CD14-positive monocyte (primary cell): ENCODE data around the gene CATSPERZ. TPM values are rescaled to one million over a fixed set of nuclear protein-coding genes. Genes with fewer than 3 reads are reported as not detected.

Source experiments
- DNase-seq, 3 donors: peaks; one replicate each; pipeline ENCODE4 v3.0.0-alpha.2; 2011 to 2022
- H2AFZ ChIP-seq: 2 replicates; pipeline ENCODE4 v1.6.0; 2012; ENCODE audit warnings: mild to moderate bottlenecking, low read depth, low read length, inconsistent platforms; ENCODE audit not compliant: insufficient read depth, poor library complexity, severe bottlenecking
- H3K27ac ChIP-seq, 2 donors: 1 replicate in 1 of 2; 2 replicates in 1 of 2; pipeline ENCODE4 v1.5.1; 2012 to 2013; ENCODE audit warnings: low read length in 2 of 2, control low read depth in 1 of 2, inconsistent platforms in 1 of 2, low read depth in 1 of 2, mild to moderate bottlenecking in 1 of 2
- H3K27me3 ChIP-seq, 2 donors: one replicate each; pipeline versions ENCODE4 v1.6.0 to v1.6.1; 2011 to 2013; ENCODE audit warnings: low read length in 2 of 2; ENCODE audit not compliant: control insufficient read depth in 2 of 2, insufficient read depth in 2 of 2
- H3K36me3 ChIP-seq, 2 donors: replicated peaks in 1 of 2; 1 replicate in 1 of 2; 2 replicates in 1 of 2; pipeline versions ENCODE4 v1.5.1 to v1.6.1; 2012 to 2013; ENCODE audit warnings: low read length in 2 of 2, control low read depth in 1 of 2, inconsistent platforms in 1 of 2, mild to moderate bottlenecking in 1 of 2; ENCODE audit not compliant: insufficient read depth in 2 of 2, control insufficient read depth in 1 of 2
- H3K4me1 ChIP-seq, 2 donors: 1 replicate in 1 of 2; 2 replicates in 1 of 2; pipeline versions ENCODE4 v1.5.1 to v1.6.1; 2012 to 2013; ENCODE audit warnings: low read length in 2 of 2, control low read depth in 1 of 2, inconsistent platforms in 1 of 2, mild to moderate bottlenecking in 1 of 2, moderate library complexity in 1 of 2; ENCODE audit not compliant: insufficient read depth in 2 of 2, control insufficient read depth in 1 of 2
- H3K4me2 ChIP-seq: replicated peaks from 2 replicates; pipeline ENCODE3; 2012; ENCODE audit warnings: low read length, moderate library complexity, mild to moderate bottlenecking; ENCODE audit not compliant: poor library complexity, severe bottlenecking; ENCODE audit errors: extremely low read depth
- H3K4me3 ChIP-seq, 3 experiments: fragments of 200-600 bp in 1 of 3; sonication (generic) in 1 of 3; replicated peaks in 1 of 3; 1 replicate in 2 of 3; 2 replicates in 1 of 3; pipeline ENCODE4 v1.5.1; 2011 to 2013; ENCODE audit warnings: low read length in 3 of 3, mild to moderate bottlenecking in 3 of 3, control low read depth in 2 of 3, low read depth in 2 of 3, inconsistent platforms in 1 of 3, moderate library complexity in 1 of 3
- H3K79me2 ChIP-seq: 2 replicates; pipeline ENCODE4 v1.6.0; 2012; ENCODE audit warnings: mild to moderate bottlenecking, control low read depth, inconsistent platforms, low read length, moderate library complexity; ENCODE audit not compliant: insufficient read depth
- H3K9ac ChIP-seq: 2 replicates; pipeline ENCODE4 v1.6.0; 2017; ENCODE audit warnings: low read length, mild to moderate bottlenecking; ENCODE audit not compliant: insufficient read depth, poor library complexity, severe bottlenecking
- H3K9me3 ChIP-seq, 2 donors: replicated peaks in 1 of 2; 1 replicate in 1 of 2; 2 replicates in 1 of 2; pipeline versions ENCODE4 v1.5.1 to v1.6.1; 2012 to 2013; ENCODE audit warnings: low read length in 2 of 2, control low read depth in 1 of 2; ENCODE audit not compliant: control insufficient read depth in 1 of 2, insufficient read depth in 1 of 2
- H4K20me1 ChIP-seq: 2 replicates; pipeline ENCODE4 v1.6.0; 2012; ENCODE audit warnings: mild to moderate bottlenecking, low read length, control low read depth, moderate library complexity; ENCODE audit not compliant: insufficient read depth
- H3K27ac Mint-ChIP-seq, 7 donors: one replicate each; pipeline ENCODE4 v1.8.0; 2020; ENCODE audit warnings: mild to moderate bottlenecking in 7 of 7, mixed read lengths in 7 of 7, moderate library complexity in 6 of 7, inconsistent platforms in 2 of 7
- H3K27me3 Mint-ChIP-seq, 3 donors: one replicate each; pipeline ENCODE4 v1.8.0; 2021 to 2022; ENCODE audit warnings: low read depth in 3 of 3, mild to moderate bottlenecking in 3 of 3, mixed read lengths in 3 of 3, moderate library complexity in 3 of 3, inconsistent platforms in 1 of 3
- H3K36me3 Mint-ChIP-seq, 2 donors: one replicate each; pipeline ENCODE4 v1.8.0; 2020; ENCODE audit warnings: mixed read lengths in 2 of 2, inconsistent platforms in 1 of 2, mild to moderate bottlenecking in 1 of 2
- H3K4me1 Mint-ChIP-seq: one replicate; pipeline ENCODE4 v1.8.0; 2020; ENCODE audit warnings: mild to moderate bottlenecking, mixed read lengths
- H3K4me3 Mint-ChIP-seq, 2 donors: one replicate each; pipeline ENCODE4 v1.8.0; 2020; ENCODE audit warnings: mild to moderate bottlenecking in 2 of 2, mixed read lengths in 2 of 2, moderate library complexity in 1 of 2
- H3K9me3 Mint-ChIP-seq, 7 donors: one replicate each; pipeline ENCODE4 v1.8.0; 2020 to 2022; ENCODE audit warnings: mixed read lengths in 7 of 7, mild to moderate bottlenecking in 6 of 7, moderate library complexity in 6 of 7, inconsistent platforms in 2 of 7
- WGBS: methylation state at CpG from one replicate; pipeline ENCODE4 v1.1.5; 2013; ENCODE audit warnings: missing lambda C conversion rate; ENCODE audit not compliant: insufficient coverage; 5-methylcytosine and 5-hydroxymethylcytosine counted together
- intact Hi-C, 2 donors: fragments of 100-400 bp; cut with micrococcal nuclease; formaldehyde crosslinking; loops; one replicate each; pipeline versions ENCODE4 v1.15.0 to v1.15.1; 2023
- polyA plus RNA-seq, 3 donors: library from polyadenylated mRNA; depleted of rRNA in 1 of 3; unstranded in 2 of 3; stranded (reverse) in 1 of 3; fragments of 300-500 nt in 2 of 3; fragments of >200 nt in 1 of 3; fragmentation: Illumina TruSeq in 2 of 3; gene quantifications; 1 replicate in 2 of 3; 2 replicates in 1 of 3; pipeline ENCODE4 v1.2.3, GENCODE V29; 2012 to 2021
- TF ChIP-seq, protein P1 (sequence below): fragments of 200-600 bp; IDR thresholded peaks from one replicate; pipeline ENCODE4 v1.8.0; 2022; ENCODE audit warnings: antibody characterized with exemption, mild to moderate bottlenecking

CATSPERZ gene
- polyA plus RNA-seq, 3 donors: not detected

- H3K9me3 Mint-ChIP-seq: peaks cover 0 to 8% (median 3%) of the 10 kb centered on the region in 7 donors
- H3K27ac ChIP-seq: no peak overlapping the region
- peaks cover 25% of the 10 kb centered on the region for H3K4me1 Mint-ChIP-seq
- H3K27me3 ChIP-seq: peaks cover 15 to 23% of the 10 kb centered on the region in 2 donors
- no peak overlapping the region for H3K27ac Mint-ChIP-seq
- no peak overlapping the region for H3K4me3 Mint-ChIP-seq
- TF ChIP-seq, protein P1, sequence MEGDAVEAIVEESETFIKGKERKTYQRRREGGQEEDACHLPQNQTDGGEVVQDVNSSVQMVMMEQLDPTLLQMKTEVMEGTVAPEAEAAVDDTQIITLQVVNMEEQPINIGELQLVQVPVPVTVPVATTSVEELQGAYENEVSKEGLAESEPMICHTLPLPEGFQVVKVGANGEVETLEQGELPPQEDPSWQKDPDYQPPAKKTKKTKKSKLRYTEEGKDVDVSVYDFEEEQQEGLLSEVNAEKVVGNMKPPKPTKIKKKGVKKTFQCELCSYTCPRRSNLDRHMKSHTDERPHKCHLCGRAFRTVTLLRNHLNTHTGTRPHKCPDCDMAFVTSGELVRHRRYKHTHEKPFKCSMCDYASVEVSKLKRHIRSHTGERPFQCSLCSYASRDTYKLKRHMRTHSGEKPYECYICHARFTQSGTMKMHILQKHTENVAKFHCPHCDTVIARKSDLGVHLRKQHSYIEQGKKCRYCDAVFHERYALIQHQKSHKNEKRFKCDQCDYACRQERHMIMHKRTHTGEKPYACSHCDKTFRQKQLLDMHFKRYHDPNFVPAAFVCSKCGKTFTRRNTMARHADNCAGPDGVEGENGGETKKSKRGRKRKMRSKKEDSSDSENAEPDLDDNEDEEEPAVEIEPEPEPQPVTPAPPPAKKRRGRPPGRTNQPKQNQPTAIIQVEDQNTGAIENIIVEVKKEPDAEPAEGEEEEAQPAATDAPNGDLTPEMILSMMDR: no peak
- H3K4me1 ChIP-seq: peaks cover 25 to 39% of the 10 kb centered on the region in 2 donors
- H3K9ac ChIP-seq: no peak overlapping the region
- intact Hi-C loops: loop anchor here in 1 of 2 donors (5.0 kb wide), 1 partner anchor 36 kb away; the partner anchor contains the start of gene PLCB3
- no peaks in the 10 kb centered on the region for H4K20me1 ChIP-seq
- no peaks in the 10 kb centered on the region for H3K36me3 ChIP-seq
- peaks cover 4 to 11% of the 10 kb centered on the region in 2 donors for H3K9me3 ChIP-seq
- DNase-seq: no peak
- H3K4me2 ChIP-seq: no peak overlapping the region
- peaks cover 24 to 41% (median 26%) of the 10 kb centered on the region in 3 donors for H3K27me3 Mint-ChIP-seq
- H3K36me3 Mint-ChIP-seq: peaks cover 5 to 11% of the 10 kb centered on the region in 2 donors
- no peak overlapping the region for H2AFZ ChIP-seq
- H3K79me2 ChIP-seq: peaks cover 5% of the 10 kb centered on the region
- 97% methylated on average over 23 of the region's 33 CpGs for WGBS
- H3K4me3 ChIP-seq: no peak overlapping the region
These were observed 12.3 kb upstream of the CATSPERZ start for GRCh38 chr11:64287676-64288352.

DNA sequence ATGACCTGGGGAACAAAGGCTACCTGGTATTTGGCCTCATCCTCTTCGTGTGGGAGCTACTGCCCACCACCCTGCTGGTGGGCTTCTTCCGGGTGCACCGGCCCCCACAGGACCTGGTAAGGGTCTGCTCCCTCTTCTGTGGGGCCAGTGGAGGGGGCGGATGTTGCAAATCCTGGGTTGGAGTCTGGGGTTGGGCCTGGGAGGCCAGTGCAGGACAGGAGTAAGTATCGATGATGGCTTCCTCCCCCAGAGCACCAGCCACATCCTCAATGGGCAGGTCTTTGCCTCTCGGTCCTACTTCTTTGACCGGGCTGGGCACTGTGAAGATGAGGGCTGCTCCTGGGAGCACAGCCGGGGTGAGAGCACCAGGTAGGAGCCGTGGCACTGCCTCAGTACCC is 11.8 kb upstream of the CATSPERZ start:
- TF ChIP-seq, protein P1: no peak
- H3K9me3 Mint-ChIP-seq: peaks cover 0 to 8% (median 3%) of the 10 kb centered on the region in 7 donors
- Histone ChIP-seq H3K4me3 (no peak overlapping the region), H3K9me3 (peaks cover 4 to 16% of the 10 kb centered on the region in 2 donors), H2AFZ (no peak overlapping the region), H3K79me2 (peaks cover 5% of the 10 kb centered on the region), H3K9ac (no peak overlapping the region), H3K36me3 (no peaks in the 10 kb centered on the region), H3K4me1 (peaks cover 25 to 36% of the 10 kb centered on the region in 2 donors), H3K27ac (no peak overlapping the region), H3K27me3 (peaks cover 20 to 28% of the 10 kb centered on the region in 2 donors), H4K20me1 (no peaks in the 10 kb centered on the region), H3K4me2 (no peak overlapping the region)
- H3K4me1 Mint-ChIP-seq: peaks cover 22% of the 10 kb centered on the region
- intact Hi-C loops: loop anchor here in 1 of 2 donors (5.0 kb wide), 1 partner anchor 36 kb away; the partner anchor contains the start of gene PLCB3
- no peak overlapping the region for H3K27ac Mint-ChIP-seq
- H3K4me3 Mint-ChIP-seq: no peak overlapping the region
- peaks cover 29 to 46% (median 31%) of the 10 kb centered on the region in 3 donors for H3K27me3 Mint-ChIP-seq
- no peak for DNase-seq
- H3K36me3 Mint-ChIP-seq: peaks cover 5 to 11% of the 10 kb centered on the region in 2 donors
- 100% methylated on average over 2 of the region's 9 CpGs for WGBS
